ENCODE measurements around the gene CD82.
"Not testable (repeated sequence)": the region's sequence is repeated elsewhere in the genome, so short reads cannot be mapped to it uniquely, and the experiment has no call there.

The CD82 gene

DNA sequence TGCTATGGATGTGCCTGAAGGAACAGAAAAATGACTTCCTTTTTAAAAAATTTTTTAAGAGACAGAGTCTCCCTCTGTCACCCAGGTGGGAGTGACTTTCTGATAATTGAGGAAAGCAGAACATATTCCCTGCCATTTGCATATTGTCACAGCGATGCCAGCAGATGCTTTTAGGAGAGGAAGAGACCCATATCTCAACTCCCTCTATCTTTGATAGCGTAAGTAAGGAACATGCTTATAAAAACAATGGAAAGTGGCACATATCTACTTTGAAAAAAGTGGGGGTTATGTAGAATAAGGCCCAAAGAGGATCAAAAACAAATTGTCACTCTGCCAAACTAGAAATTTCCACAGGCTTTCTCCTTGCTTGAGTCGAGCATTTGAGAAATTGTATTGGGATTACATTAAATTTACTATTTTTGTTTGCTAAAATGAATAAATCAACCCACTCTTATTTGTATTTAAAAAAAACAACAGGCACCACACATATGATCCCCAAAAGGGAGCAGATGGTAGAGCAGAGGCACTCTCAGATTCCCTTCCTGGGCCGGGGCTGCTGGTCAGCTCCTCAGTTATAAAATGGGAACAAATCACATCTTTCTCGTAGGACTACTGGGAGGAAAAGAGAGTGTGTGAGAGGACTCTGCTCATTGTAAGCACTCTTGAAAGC, 92.5 kb downstream of the CD82 start:
- peaks cover 5 to 20% (median 16%) of the 10 kb centered on the region in 5 donors for H3K4me1 ChIP-seq (ENCODE audit: control insufficient read depth in 5 of 5, insufficient read depth in 5 of 5, low read length in 5 of 5)
- H3K27ac ChIP-seq (ENCODE audit: low read depth, low read length): no peak overlapping the region
- no peak overlapping the region for H3K4me3 ChIP-seq (ENCODE audit: low read depth in 1 of 5, low read length in 5 of 5)
- no peaks in the 10 kb centered on the region for H3K36me3 ChIP-seq (ENCODE audit: control insufficient read depth in 5 of 5, insufficient read depth in 5 of 5, low read length in 5 of 5)
- no peaks in the 10 kb centered on the region for H3K9me3 ChIP-seq (ENCODE audit: control insufficient read depth in 5 of 5, low read length in 5 of 5)
- peaks cover 0 to 2% (median 0%) of the 10 kb centered on the region in 5 donors for H3K27me3 ChIP-seq (ENCODE audit: control insufficient read depth in 5 of 5, insufficient read depth in 4 of 5, low read length in 5 of 5)
- no peak overlapping the region for H3K9ac ChIP-seq (ENCODE audit: low read length in 5 of 5)

GRCh38 chr11:44658506-44658850, 93.0 kb downstream of the CD82 start:
- Histone ChIP-seq H3K4me1 (ENCODE audit: control insufficient read depth in 5 of 5, insufficient read depth in 5 of 5, low read length in 5 of 5) (peaks cover 5 to 20% (median 16%) of the 10 kb centered on the region in 5 donors), H3K4me3 (ENCODE audit: low read depth in 1 of 5, low read length in 5 of 5) (no peak overlapping the region), H3K27me3 (ENCODE audit: control insufficient read depth in 5 of 5, insufficient read depth in 4 of 5, low read length in 5 of 5) (peaks cover 0 to 2% (median 0%) of the 10 kb centered on the region in 5 donors), H3K9me3 (ENCODE audit: control insufficient read depth in 5 of 5, low read length in 5 of 5) (no peaks in the 10 kb centered on the region), H3K9ac (ENCODE audit: low read length in 5 of 5) (no peak overlapping the region), H3K27ac (ENCODE audit: low read depth, low read length) (no peak overlapping the region), H3K36me3 (ENCODE audit: control insufficient read depth in 5 of 5, insufficient read depth in 5 of 5, low read length in 5 of 5) (no peaks in the 10 kb centered on the region)

- no peak overlapping the region for H3K4me3 ChIP-seq (ENCODE audit: low read depth in 1 of 5, low read length in 5 of 5)
- H3K36me3 ChIP-seq (ENCODE audit: control insufficient read depth in 5 of 5, insufficient read depth in 5 of 5, low read length in 5 of 5): no peaks in the 10 kb centered on the region
- H3K27ac ChIP-seq (ENCODE audit: low read depth, low read length): no peak overlapping the region
- H3K9ac ChIP-seq (ENCODE audit: low read length in 5 of 5): no peak overlapping the region
- peaks cover 5 to 20% (median 16%) of the 10 kb centered on the region in 5 donors for H3K4me1 ChIP-seq (ENCODE audit: control insufficient read depth in 5 of 5, insufficient read depth in 5 of 5, low read length in 5 of 5)
- no peaks in the 10 kb centered on the region for H3K27me3 ChIP-seq (ENCODE audit: control insufficient read depth in 5 of 5, insufficient read depth in 4 of 5, low read length in 5 of 5)
- no peaks in the 10 kb centered on the region for H3K9me3 ChIP-seq (ENCODE audit: control insufficient read depth in 5 of 5, low read length in 5 of 5)
Measured at GRCh38 chr11:44659641-44660040, 94.2 kb downstream of the CD82 start.

DNA sequence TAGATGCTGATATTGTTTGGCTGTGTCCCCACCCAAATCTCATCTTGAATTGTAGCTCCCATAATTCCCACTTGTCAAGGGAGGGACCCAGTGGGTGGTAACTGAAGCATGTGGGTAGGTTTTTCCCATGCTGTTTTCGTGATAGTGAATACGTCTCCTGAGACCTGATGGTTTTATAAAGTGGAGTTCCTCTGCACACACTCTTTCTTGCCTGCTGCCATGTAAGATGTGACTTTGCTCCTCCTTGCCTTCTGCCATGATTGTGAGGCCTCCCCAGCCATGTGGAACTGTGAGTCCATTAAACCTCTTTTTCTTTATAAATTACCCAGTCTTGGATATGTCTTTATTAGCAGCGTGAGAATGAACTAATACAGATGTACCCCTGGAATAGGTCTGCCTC, 95.1 kb downstream of the CD82 start:
- H3K4me1 ChIP-seq (ENCODE audit: control insufficient read depth in 5 of 5, insufficient read depth in 5 of 5, low read length in 5 of 5): peaks cover 5 to 20% (median 16%) of the 10 kb centered on the region in 5 donors
- not testable (repeated sequence) for H3K9ac ChIP-seq (ENCODE audit: low read length in 5 of 5); H3K27ac ChIP-seq (ENCODE audit: low read depth, low read length); H3K9me3 ChIP-seq (ENCODE audit: control insufficient read depth in 5 of 5, low read length in 5 of 5); H3K36me3 ChIP-seq (ENCODE audit: control insufficient read depth in 5 of 5, insufficient read depth in 5 of 5, low read length in 5 of 5); H3K27me3 ChIP-seq (ENCODE audit: control insufficient read depth in 5 of 5, insufficient read depth in 4 of 5, low read length in 5 of 5); H3K4me3 ChIP-seq (ENCODE audit: low read depth in 1 of 5, low read length in 5 of 5)

DNA sequence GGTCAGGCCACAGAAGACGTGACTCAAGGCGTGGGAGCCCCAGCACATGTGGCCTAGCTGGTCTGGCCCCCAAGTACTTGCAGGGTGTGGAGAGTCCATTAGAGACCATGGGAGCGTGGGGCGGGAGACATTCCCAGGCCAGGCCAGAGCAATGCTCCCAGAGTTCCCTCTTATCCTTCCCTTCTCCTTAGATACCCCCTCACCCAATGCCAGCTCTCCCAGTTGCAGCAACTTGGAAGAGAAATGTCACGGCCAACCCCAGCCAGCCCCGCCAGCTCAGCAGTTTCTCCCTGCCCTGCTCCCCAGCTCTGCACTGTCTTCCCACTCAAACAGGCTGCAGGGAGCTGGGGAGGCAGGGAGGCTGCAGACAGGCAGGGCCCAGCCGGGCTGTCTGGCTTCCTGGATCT, 95.9 kb downstream of the CD82 start:
- H3K36me3 ChIP-seq (ENCODE audit: control insufficient read depth in 5 of 5, insufficient read depth in 5 of 5, low read length in 5 of 5): no peaks in the 10 kb centered on the region
- H3K27ac ChIP-seq (ENCODE audit: low read depth, low read length): no peak overlapping the region
- no peak overlapping the region for H3K9ac ChIP-seq (ENCODE audit: low read length in 5 of 5)
- no peaks in the 10 kb centered on the region for H3K9me3 ChIP-seq (ENCODE audit: control insufficient read depth in 5 of 5, low read length in 5 of 5)
- peaks cover 5 to 20% (median 16%) of the 10 kb centered on the region in 5 donors for H3K4me1 ChIP-seq (ENCODE audit: control insufficient read depth in 5 of 5, insufficient read depth in 5 of 5, low read length in 5 of 5)
- H3K27me3 ChIP-seq (ENCODE audit: control insufficient read depth in 5 of 5, insufficient read depth in 4 of 5, low read length in 5 of 5): no peaks in the 10 kb centered on the region
- no peak overlapping the region for H3K4me3 ChIP-seq (ENCODE audit: low read depth in 1 of 5, low read length in 5 of 5)

All from subcutaneous abdominal adipose tissue (tissue), 5 donors.